Omental fat pad (tissue), 4 donors: Measurements from ENCODE around the gene SLC18A3. TPM values are rescaled to one million over a fixed set of nuclear protein-coding genes. Genes with fewer than 3 reads are reported as not detected.
A peak's percentile ranks its signal among the peaks of the same experiment; 100 is the strongest.

Experiments
- ATAC-seq: fragments of 150-250 bp; one replicate; pipeline ENCODE4 v1.9.1; 2016; ENCODE audit warnings: mild to moderate bottlenecking, moderate library complexity; ENCODE audit not compliant: low FRiP score
- DNase-seq: peaks from one replicate; pipeline ENCODE4 v3.0.0-alpha.2; 2019; ENCODE audit warnings: low spot score
- total RNA-seq, 4 donors: library from RNA; depleted of rRNA; stranded (reverse); fragments of >200 nt; gene quantifications; one replicate each; pipeline ENCODE4 v1.1.0, GENCODE V29; 2016
- TF ChIP-seq, protein P1 (sequence below), 3 donors: fragments of 450-650 bp; IDR thresholded peaks; one replicate each; pipeline ENCODE4 v1.5.1; 2016 to 2017; ENCODE audit warnings: antibody characterized with exemption in 3 of 3, mild to moderate bottlenecking in 3 of 3, moderate library complexity in 2 of 3

The SLC18A3 gene
- total RNA-seq, 4 donors from 2014 or later = not detected

DNA sequence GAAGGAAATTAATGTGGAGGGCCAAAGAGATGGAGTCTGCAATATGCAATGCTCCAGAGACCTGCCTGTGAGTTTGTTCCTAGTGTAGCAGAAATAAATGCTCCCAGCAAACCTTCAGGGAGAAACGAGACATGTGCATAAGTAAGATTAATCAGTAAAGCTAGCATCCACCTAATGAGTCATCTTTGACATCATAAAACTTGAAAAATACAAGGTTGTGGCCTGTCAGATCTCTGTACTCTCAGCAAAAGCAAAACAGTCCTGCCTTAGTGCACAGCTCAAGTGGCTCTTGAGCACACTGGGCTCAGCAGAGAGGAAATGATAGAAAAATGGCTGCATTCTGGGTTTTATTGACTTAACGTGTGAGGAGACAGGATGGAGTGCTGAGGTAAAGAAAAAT, 38.7 kb upstream of the SLC18A3 start:
- ATAC-seq = no peak
- TF ChIP-seq, protein P1, sequence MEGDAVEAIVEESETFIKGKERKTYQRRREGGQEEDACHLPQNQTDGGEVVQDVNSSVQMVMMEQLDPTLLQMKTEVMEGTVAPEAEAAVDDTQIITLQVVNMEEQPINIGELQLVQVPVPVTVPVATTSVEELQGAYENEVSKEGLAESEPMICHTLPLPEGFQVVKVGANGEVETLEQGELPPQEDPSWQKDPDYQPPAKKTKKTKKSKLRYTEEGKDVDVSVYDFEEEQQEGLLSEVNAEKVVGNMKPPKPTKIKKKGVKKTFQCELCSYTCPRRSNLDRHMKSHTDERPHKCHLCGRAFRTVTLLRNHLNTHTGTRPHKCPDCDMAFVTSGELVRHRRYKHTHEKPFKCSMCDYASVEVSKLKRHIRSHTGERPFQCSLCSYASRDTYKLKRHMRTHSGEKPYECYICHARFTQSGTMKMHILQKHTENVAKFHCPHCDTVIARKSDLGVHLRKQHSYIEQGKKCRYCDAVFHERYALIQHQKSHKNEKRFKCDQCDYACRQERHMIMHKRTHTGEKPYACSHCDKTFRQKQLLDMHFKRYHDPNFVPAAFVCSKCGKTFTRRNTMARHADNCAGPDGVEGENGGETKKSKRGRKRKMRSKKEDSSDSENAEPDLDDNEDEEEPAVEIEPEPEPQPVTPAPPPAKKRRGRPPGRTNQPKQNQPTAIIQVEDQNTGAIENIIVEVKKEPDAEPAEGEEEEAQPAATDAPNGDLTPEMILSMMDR (IDR thresholded peaks at IDR 0.05) = no peak
- DNase-seq = no peak

GRCh38 chr10:49572594-49573114, 37.5 kb upstream of the SLC18A3 start:
- DNase-seq = no peak
- no peak for ATAC-seq
- TF ChIP-seq, protein P1 (IDR thresholded peaks at IDR 0.05) = no peak

GRCh38 chr10:49575489-49576072, 34.5 kb upstream of the SLC18A3 start:
- DNase-seq = no peak
- TF ChIP-seq, protein P1 (IDR thresholded peaks at IDR 0.05) = no peak
- no peak for ATAC-seq

DNA sequence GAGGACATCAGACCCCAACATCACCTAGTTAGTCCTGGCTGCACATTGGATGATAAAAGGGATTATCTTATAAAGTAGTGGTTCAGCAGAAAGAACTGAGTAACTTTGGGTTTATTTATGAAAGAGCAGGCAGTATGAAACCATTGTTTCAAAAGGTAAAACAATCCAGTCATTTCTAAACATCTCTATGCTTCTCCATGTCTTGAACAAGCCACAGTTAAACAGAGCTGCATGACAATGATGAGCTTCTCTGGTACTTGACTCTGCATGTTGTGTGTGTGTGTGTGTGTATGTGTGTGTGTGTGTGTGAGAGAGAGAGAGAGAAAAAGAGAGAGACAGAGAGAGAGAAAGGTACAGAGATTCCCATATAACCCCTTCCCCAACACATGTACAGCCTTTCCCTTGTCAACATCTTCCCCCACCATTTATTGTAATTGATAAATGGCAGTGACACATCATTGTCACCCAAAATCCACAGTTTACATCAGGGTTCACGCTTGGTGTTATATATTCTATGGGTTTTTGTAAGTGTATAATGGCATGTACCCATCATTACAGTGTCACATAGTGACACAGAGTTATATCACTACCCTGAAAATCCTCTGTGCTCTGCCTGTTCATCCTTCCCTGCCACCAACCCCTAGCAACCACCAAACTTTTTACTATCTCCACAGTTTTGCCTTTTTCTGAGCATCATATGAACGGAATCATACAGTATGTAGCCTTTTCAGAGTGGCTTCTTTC, 32.8 kb upstream of the SLC18A3 start:
- DNase-seq = no peak
- TF ChIP-seq, protein P1 (IDR thresholded peaks at IDR 0.05) = no peak
- ATAC-seq = no peak

DNA sequence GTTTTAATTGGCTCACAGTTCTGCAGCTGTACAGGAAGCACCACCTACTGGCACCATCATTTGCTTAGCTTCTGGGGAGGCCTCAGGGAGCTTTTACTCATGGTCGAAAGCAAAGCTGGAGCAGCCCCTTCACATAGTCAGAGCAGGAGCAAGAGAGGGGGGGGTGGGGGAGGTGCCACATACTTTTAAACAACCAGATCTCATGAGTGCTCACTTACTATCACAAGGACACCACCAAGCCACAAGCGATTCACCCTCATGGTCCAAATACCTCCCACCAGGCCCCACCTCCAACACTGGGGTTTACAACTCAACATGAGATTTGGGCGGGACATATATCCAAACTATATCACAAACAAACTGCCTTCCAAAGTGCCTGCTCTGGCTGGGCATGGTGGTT, 31.7 kb upstream of the SLC18A3 start:
- ATAC-seq (no peak), DNase-seq (no peak)
- TF ChIP-seq, protein P1 (IDR thresholded peaks at IDR 0.05) = no peak

- ATAC-seq (peak; percentile 50), DNase-seq (no peak)
- TF ChIP-seq, protein P1 (IDR thresholded peaks at IDR 0.05) = no peak
Observed at GRCh38 chr10:49579621-49580020, 30.5 kb upstream of the SLC18A3 start.

- TF ChIP-seq, protein P1 (IDR thresholded peaks at IDR 0.05) = no peak
- DNase-seq (no peak), ATAC-seq (no peak)
Observed at GRCh38 chr10:49585387-49585786, 24.7 kb upstream of the SLC18A3 start.
